ENCODE measurements around the gene MBTD1.

Gene MBTD1

DNA sequence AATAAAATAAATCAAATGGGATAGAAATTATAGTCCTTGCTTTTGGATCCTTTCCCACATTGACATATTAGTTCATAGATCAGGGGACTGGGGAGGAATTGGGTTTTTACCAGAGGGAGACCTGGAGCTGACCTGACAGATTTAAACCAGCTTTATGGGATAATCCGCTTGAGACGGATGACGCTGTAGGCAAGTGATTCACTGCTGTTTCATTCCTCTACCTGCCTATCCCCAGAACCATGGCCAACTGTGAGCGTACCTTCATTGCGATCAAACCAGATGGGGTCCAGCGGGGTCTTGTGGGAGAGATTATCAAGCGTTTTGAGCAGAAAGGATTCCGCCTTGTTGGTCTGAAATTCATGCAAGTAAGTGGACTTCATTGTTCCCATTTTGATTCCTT lies 104.4 kb downstream of the MBTD1 start:
- peaks cover 6% of the 10 kb centered on the region for H3K79me2 ChIP-seq (ENCODE audit: control insufficient read depth, insufficient read depth, low read length, poor library complexity)

GRCh38 chr17:51154176-51154575 lies 105.7 kb downstream of the MBTD1 start:
- Histone ChIP-seq H3K79me2 (ENCODE audit: control insufficient read depth, insufficient read depth, low read length, poor library complexity) (peaks cover 6% of the 10 kb centered on the region), H3K36me3 (ENCODE audit: control insufficient read depth in 1 of 2, insufficient read depth in 2 of 2, low read length in 2 of 2) (peaks cover 2 to 14% of the 10 kb centered on the region in 2 experiments), H2BK120ac (ENCODE audit: insufficient read depth, low read length, poor library complexity) (no peak overlapping the region), H3K4me3 (ENCODE audit: low read depth, low read length) (peak overlapping the region; percentile 96), H3K4ac (ENCODE audit: low read depth, low read length) (peak overlapping the region; percentile 38), H2BK12ac (ENCODE audit: low read length) (no peak overlapping the region), H3K9me3 (ENCODE audit: insufficient read depth, low read depth, low read length) (no peaks in the 10 kb centered on the region), H3K18ac (ENCODE audit: low read length) (no peak overlapping the region), H2AFZ (ENCODE audit: insufficient read depth, low read length, poor library complexity) (no peak overlapping the region), H3K9ac (ENCODE audit: low read length) (peak overlapping the region; percentile 82), H3K4me1 (ENCODE audit: control insufficient read depth in 1 of 2, insufficient read depth in 2 of 2, low read length in 2 of 2) (peaks cover 0 to 2% of the 10 kb centered on the region in 2 experiments), H4K12ac (ENCODE audit: low read depth, low read length) (no peak overlapping the region), H3K4me2 (ENCODE audit: low read length) (peak overlapping the region; percentile 68), H4K8ac (ENCODE audit: low read depth, low read length) (peak overlapping the region; percentile 5), H3K14ac (ENCODE audit: low read length) (no peak overlapping the region), H2AK5ac (ENCODE audit: low read length) (no peak overlapping the region), H3K27me3 (ENCODE audit: insufficient read depth, low read length) (no peaks in the 10 kb centered on the region), H4K91ac (ENCODE audit: low read depth, low read length) (no peak overlapping the region), H3K23ac (ENCODE audit: low read length) (no peak overlapping the region), H2BK5ac (ENCODE audit: low read depth, low read length, poor library complexity) (no peak overlapping the region), H3K79me1 (ENCODE audit: low read length) (peaks cover 6% of the 10 kb centered on the region), H3K27ac (ENCODE audit: low read depth, low read length) (no peak overlapping the region)
- WGBS (ENCODE audit: extremely low coverage, insufficient coverage, insufficient read length) = no CpG with 5 or more reads among the region's 6 CpGs
- no peak for DNase-seq

More for the DNA sequence above, 104.4 kb downstream of the MBTD1 start:
- no peak overlapping the region for H4K8ac ChIP-seq (ENCODE audit: low read depth, low read length)
- no peak overlapping the region for H2AFZ ChIP-seq (ENCODE audit: insufficient read depth, low read length, poor library complexity)
- peaks cover 6% of the 10 kb centered on the region for H3K79me1 ChIP-seq (ENCODE audit: low read length)
- H2BK12ac ChIP-seq (ENCODE audit: low read length) = no peak overlapping the region
- H4K91ac ChIP-seq (ENCODE audit: low read depth, low read length) = no peak overlapping the region
- peaks cover 0 to 2% of the 10 kb centered on the region in 2 experiments for H3K4me1 ChIP-seq (ENCODE audit: control insufficient read depth in 1 of 2, insufficient read depth in 2 of 2, low read length in 2 of 2)
- H3K14ac ChIP-seq (ENCODE audit: low read length) = no peak overlapping the region
- no peak overlapping the region for H2BK120ac ChIP-seq (ENCODE audit: insufficient read depth, low read length, poor library complexity)
- no CpG with 5 or more reads among the region's 8 CpGs for WGBS (ENCODE audit: extremely low coverage, insufficient coverage, insufficient read length)
- no peaks in the 10 kb centered on the region for H3K27me3 ChIP-seq (ENCODE audit: insufficient read depth, low read length)
- no peak overlapping the region for H3K27ac ChIP-seq (ENCODE audit: low read depth, low read length)
- no peak overlapping the region for H2BK5ac ChIP-seq (ENCODE audit: low read depth, low read length, poor library complexity)
- peak overlapping the region; percentile 24 for H3K4ac ChIP-seq (ENCODE audit: low read depth, low read length)
- no peak overlapping the region for H3K23ac ChIP-seq (ENCODE audit: low read length)
- DNase-seq = no peak
- peaks cover 7 to 21% of the 10 kb centered on the region in 2 experiments for H3K36me3 ChIP-seq (ENCODE audit: control insufficient read depth in 1 of 2, insufficient read depth in 2 of 2, low read length in 2 of 2)
- H3K9me3 ChIP-seq (ENCODE audit: insufficient read depth, low read depth, low read length) = no peaks in the 10 kb centered on the region
- H3K9ac ChIP-seq (ENCODE audit: low read length) = no peak overlapping the region
- no peak overlapping the region for H3K4me3 ChIP-seq (ENCODE audit: low read depth, low read length)
- H3K18ac ChIP-seq (ENCODE audit: low read length) = no peak overlapping the region
- no peak overlapping the region for H2AK5ac ChIP-seq (ENCODE audit: low read length)
- no peak overlapping the region for H3K4me2 ChIP-seq (ENCODE audit: low read length)
- H4K12ac ChIP-seq (ENCODE audit: low read depth, low read length) = no peak overlapping the region

- peak within 1 kb of the TSS; percentile 26 for H2BK5ac ChIP-seq (ENCODE audit: low read depth, low read length, poor library complexity)
- peak within 1 kb of the TSS; percentile 64 for H3K14ac ChIP-seq (ENCODE audit: low read length)
- peak within 1 kb of the TSS; percentile 85 for H4K12ac ChIP-seq (ENCODE audit: low read depth, low read length)
- H3K4me1 ChIP-seq (ENCODE audit: control insufficient read depth in 1 of 2, insufficient read depth in 2 of 2, low read length in 2 of 2) = peaks cover 0 to 2% of the 10 kb centered on the region in 2 experiments
- H2AFZ ChIP-seq (ENCODE audit: insufficient read depth, low read length, poor library complexity) = peak within 1 kb of the TSS; percentile 89
- H3K27ac ChIP-seq (ENCODE audit: low read depth, low read length) = peak within 1 kb of the TSS; percentile 55
- H3K9me3 ChIP-seq (ENCODE audit: insufficient read depth, low read depth, low read length) = no peaks in the 10 kb centered on the region
- peak within 1 kb of the TSS; percentile 38 for H3K4ac ChIP-seq (ENCODE audit: low read depth, low read length)
- no peak within 1 kb of the TSS for H2BK12ac ChIP-seq (ENCODE audit: low read length)
- H4K91ac ChIP-seq (ENCODE audit: low read depth, low read length) = peak within 1 kb of the TSS; percentile 49
- no peaks in the 10 kb centered on the region for H3K27me3 ChIP-seq (ENCODE audit: insufficient read depth, low read length)
- WGBS (ENCODE audit: extremely low coverage, insufficient coverage, insufficient read length) = no CpG with 5 or more reads among the region's 60 CpGs
- H3K4me2 ChIP-seq (ENCODE audit: low read length) = peak within 1 kb of the TSS; percentile 68
- H3K79me1 ChIP-seq (ENCODE audit: low read length) = peaks cover 6% of the 10 kb centered on the region
- H3K9ac ChIP-seq (ENCODE audit: low read length) = peak within 1 kb of the TSS; percentile 82
- peak within 1 kb of the TSS; percentile 96 for H3K4me3 ChIP-seq (ENCODE audit: low read depth, low read length)
- peak within 1 kb of the TSS; percentile 70 for H3K18ac ChIP-seq (ENCODE audit: low read length)
- no peak within 1 kb of the TSS for H2AK5ac ChIP-seq (ENCODE audit: low read length)
- H3K23ac ChIP-seq (ENCODE audit: low read length) = no peak within 1 kb of the TSS
- peak within 1 kb of the TSS; percentile 29 for H2BK120ac ChIP-seq (ENCODE audit: insufficient read depth, low read length, poor library complexity)
- peak; percentile 99 to 100 for DNase-seq
- peaks cover under 1 to 13% of the 10 kb centered on the region in 2 experiments for H3K36me3 ChIP-seq (ENCODE audit: control insufficient read depth in 1 of 2, insufficient read depth in 2 of 2, low read length in 2 of 2)
- H4K8ac ChIP-seq (ENCODE audit: low read depth, low read length) = peak within 1 kb of the TSS; percentile 81
- peaks cover 6% of the 10 kb centered on the region for H3K79me2 ChIP-seq (ENCODE audit: control insufficient read depth, insufficient read depth, low read length, poor library complexity)
Measured at GRCh38 chr17:51153210-51154072, 106.4 kb downstream of the MBTD1 start, which contains the start of gene NME1. Gene NME1, plus strand, starts transcription at chr17:51153559. Its CDS starts 2,096 bp downstream, at chr17:51155655.

DNA sequence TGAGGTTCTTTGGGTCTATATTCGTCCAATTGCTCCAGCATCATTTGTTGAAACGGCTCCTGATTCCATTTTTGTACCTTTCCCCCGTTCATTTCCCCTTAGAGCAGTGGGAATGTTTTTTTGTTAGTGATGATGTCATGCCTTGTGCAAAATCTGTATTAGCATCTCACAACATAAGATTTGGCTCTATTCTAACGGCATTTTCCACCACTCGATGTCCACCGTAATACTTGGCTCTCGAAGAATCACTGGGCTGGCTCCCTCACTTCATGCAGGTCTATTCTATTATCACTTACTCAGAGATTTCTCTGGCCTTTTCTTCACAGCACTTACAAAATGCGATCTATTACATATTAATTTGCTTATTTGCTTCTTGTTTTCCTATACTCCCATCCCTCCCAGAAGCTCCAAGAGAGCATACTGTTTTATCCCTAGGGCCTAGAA lies 107.1 kb downstream of the MBTD1 start:
- H3K79me2 ChIP-seq (ENCODE audit: control insufficient read depth, insufficient read depth, low read length, poor library complexity) = peaks cover 6% of the 10 kb centered on the region
- peak overlapping the region; percentile 55 for H3K27ac ChIP-seq (ENCODE audit: low read depth, low read length)
- no peak overlapping the region for H3K23ac ChIP-seq (ENCODE audit: low read length)
- H2BK5ac ChIP-seq (ENCODE audit: low read depth, low read length, poor library complexity) = no peak overlapping the region
- H3K36me3 ChIP-seq (ENCODE audit: control insufficient read depth in 1 of 2, insufficient read depth in 2 of 2, low read length in 2 of 2) = peaks cover 0 to 12% of the 10 kb centered on the region in 2 experiments
- H2AFZ ChIP-seq (ENCODE audit: insufficient read depth, low read length, poor library complexity) = peak overlapping the region; percentile 8
- no peak overlapping the region for H2BK12ac ChIP-seq (ENCODE audit: low read length)
- H4K91ac ChIP-seq (ENCODE audit: low read depth, low read length) = no peak overlapping the region
- no CpG with 5 or more reads among the region's 8 CpGs for WGBS (ENCODE audit: extremely low coverage, insufficient coverage, insufficient read length)
- no peak overlapping the region for H2BK120ac ChIP-seq (ENCODE audit: insufficient read depth, low read length, poor library complexity)
- H2AK5ac ChIP-seq (ENCODE audit: low read length) = no peak overlapping the region
- peaks cover 0 to 2% of the 10 kb centered on the region in 2 experiments for H3K4me1 ChIP-seq (ENCODE audit: control insufficient read depth in 1 of 2, insufficient read depth in 2 of 2, low read length in 2 of 2)
- peak in 1 of 2 donors; percentile 40 for DNase-seq
- peak overlapping the region; percentile 31 for H4K8ac ChIP-seq (ENCODE audit: low read depth, low read length)
- H3K79me1 ChIP-seq (ENCODE audit: low read length) = peaks cover 6% of the 10 kb centered on the region
- H4K12ac ChIP-seq (ENCODE audit: low read depth, low read length) = peak overlapping the region; percentile 5
- no peaks in the 10 kb centered on the region for H3K9me3 ChIP-seq (ENCODE audit: insufficient read depth, low read depth, low read length)
- H3K27me3 ChIP-seq (ENCODE audit: insufficient read depth, low read length) = no peaks in the 10 kb centered on the region
- H3K4me2 ChIP-seq (ENCODE audit: low read length) = peak overlapping the region; percentile 59
- no peak overlapping the region for H3K4me3 ChIP-seq (ENCODE audit: low read depth, low read length)
- no peak overlapping the region for H3K18ac ChIP-seq (ENCODE audit: low read length)
- no peak overlapping the region for H3K9ac ChIP-seq (ENCODE audit: low read length)
- no peak overlapping the region for H3K4ac ChIP-seq (ENCODE audit: low read depth, low read length)
- H3K14ac ChIP-seq (ENCODE audit: low read length) = no peak overlapping the region
